ENCODE data around the gene MATN4. TPM values are rescaled to one million over a fixed set of nuclear protein-coding genes. Genes with fewer than 3 reads are reported as not detected.
A peak's percentile ranks its signal among the peaks of the same experiment; 100 is the strongest.

Gene MATN4
- total and polyA plus RNA-seq, 2 of the 13 experiments (the other 11 are each of a cell fraction or from before 2014, with no cell fraction given): not detected

GRCh38 chr20:45347936-45348778 lies 40.1 kb upstream of the MATN4 start, which contains the start of gene SDC4 (continued):
- peak; percentile 88 for TF ChIP-seq UBTF (CRISPR knock-in tag; IDR thresholded peaks at IDR 0.05)
- TF ChIP-seq TIGD3 (CRISPR knock-in tag; IDR thresholded peaks at IDR 0.05; ENCODE audit: borderline replicate concordance): peak; percentile 90; the same call in 1 of the 2 replicates
- TF ChIP-seq KAT7 (CRISPR knock-in tag; IDR thresholded peaks at IDR 0.05; ENCODE audit: borderline replicate concordance): no peak
- no peak for TF ChIP-seq ATF6 (CRISPR knock-in tag; conservative IDR thresholded peaks at IDR 0.05)
- TF ChIP-seq ZNF382 (CRISPR knock-in tag; IDR thresholded peaks at IDR 0.05; ENCODE audit: borderline replicate concordance): no peak
- TF ChIP-seq PCBP1 (IDR thresholded peaks at IDR 0.05; ENCODE audit: borderline replicate concordance, low read depth, low read length): 0 out of 2 replicates have a peak, but pooled peaks have one; percentile 83
- TF ChIP-seq TBX3 (IDR thresholded peaks at IDR 0.05; ENCODE audit: borderline replicate concordance): peak; percentile 26; the same call in 1 of the 2 replicates
- no peak for TF ChIP-seq NR2F2 (IDR thresholded peaks at IDR 0.05; ENCODE audit: borderline replicate concordance, low read depth)
- TF ChIP-seq STAT6 (CRISPR knock-in tag; IDR thresholded peaks at IDR 0.05; ENCODE audit: borderline replicate concordance): peak; percentile 21; the same call in 1 of the 2 replicates
- peak; percentile 71; the same call in 1 of the 2 replicates for TF ChIP-seq MXD1 (CRISPR knock-in tag; IDR thresholded peaks at IDR 0.05)
- peak; percentile 74; the same call in 1 of the 2 replicates for TF ChIP-seq SPEN (CRISPR knock-in tag; IDR thresholded peaks at IDR 0.05; ENCODE audit: low read depth)
- TF ChIP-seq HHEX (CRISPR knock-in tag; IDR thresholded peaks at IDR 0.05): 0 out of 2 replicates have a peak, but pooled peaks have one; percentile 20
- TF ChIP-seq HBP1 (CRISPR knock-in tag; IDR thresholded peaks at IDR 0.05; ENCODE audit: low read depth): no peak
- TF ChIP-seq TFE3 (CRISPR knock-in tag; IDR thresholded peaks at IDR 0.05): peak; percentile 64; the same call in 1 of the 2 replicates
